Stimulated activated CD8-positive, alpha-beta memory T cell treated with anti-CD3 and anti-CD28 coated beads, Interleukin-12 subunit alpha, Interleukin-12 subunit beta, amount 100 ng/mL, for 4 hours (primary cell): ENCODE data around the gene KRT73.
"Not testable (repeated sequence)": the region's sequence is repeated elsewhere in the genome, so short reads cannot be mapped to it uniquely, and the experiment has no call there.

ENCODE experiments used
- DNase-seq: peaks from one replicate; pipeline ENCODE4 v3.0.0-alpha.2; 2020; ENCODE audit warnings: low read depth

The KRT73 gene

GRCh38 chr12:52600475-52600874 is 17.9 kb downstream of the KRT73 start:
- DNase-seq, result no peak

- no peak for DNase-seq
Observed at GRCh38 chr12:52600071-52600470, 18.3 kb downstream of the KRT73 start.

GRCh38 chr12:52598966-52599365 is 19.4 kb downstream of the KRT73 start:
- no peak for DNase-seq

GRCh38 chr12:52594237-52594636 is 24.1 kb downstream of the KRT73 start:
- not testable (repeated sequence) for DNase-seq

- no peak for DNase-seq
Observed at GRCh38 chr12:52591521-52591920, 26.8 kb downstream of the KRT73 start.

GRCh38 chr12:52590021-52590420 is 28.3 kb downstream of the KRT73 start:
- DNase-seq, result no peak

GRCh38 chr12:52587563-52587962 is 30.8 kb downstream of the KRT73 start:
- no peak for DNase-seq

GRCh38 chr12:52585946-52586345 is 32.4 kb downstream of the KRT73 start:
- DNase-seq, result peak; percentile 27

GRCh38 chr12:52585066-52585465 is 33.3 kb downstream of the KRT73 start:
- no peak for DNase-seq

GRCh38 chr12:52584156-52584682 is 34.1 kb downstream of the KRT73 start:
- DNase-seq, result no peak

- DNase-seq, result peak; percentile 32
Observed at GRCh38 chr12:52582971-52583456, 35.3 kb downstream of the KRT73 start.

- DNase-seq, result no peak
Observed at GRCh38 chr12:52582486-52582885, 35.9 kb downstream of the KRT73 start.

GRCh38 chr12:52581481-52581880 is 36.9 kb downstream of the KRT73 start:
- no peak for DNase-seq

- DNase-seq, result no peak
Observed at GRCh38 chr12:52581066-52581465, 37.3 kb downstream of the KRT73 start.

- DNase-seq, result no peak
Observed at GRCh38 chr12:52580496-52580895, 37.9 kb downstream of the KRT73 start.

GRCh38 chr12:52579468-52580465 is 38.6 kb downstream of the KRT73 start:
- DNase-seq, result no peak

GRCh38 chr12:52578469-52578868 is 39.9 kb downstream of the KRT73 start:
- DNase-seq, result no peak

GRCh38 chr12:52577316-52577715 is 41.0 kb downstream of the KRT73 start:
- DNase-seq, result no peak

GRCh38 chr12:52575948-52576347 is 42.4 kb downstream of the KRT73 start:
- no peak for DNase-seq

- no peak for DNase-seq
Observed at GRCh38 chr12:52575256-52575655, 43.1 kb downstream of the KRT73 start.

GRCh38 chr12:52573743-52574142 is 44.6 kb downstream of the KRT73 start, which contains the start of gene KRT74:
Gene KRT74, minus strand, starts transcription at chr12:52573843. Its CDS starts 66 bp downstream, at chr12:52573777.
- DNase-seq, result no peak

- DNase-seq, result no peak
Observed at GRCh38 chr12:52573306-52573705, 45.1 kb downstream of the KRT73 start.

GRCh38 chr12:52570511-52570910 is 47.8 kb downstream of the KRT73 start:
- no peak for DNase-seq
